A549 (cell line): Measurements from ENCODE around the gene ZNF438. TPM values are rescaled to one million over a fixed set of nuclear protein-coding genes. Genes with fewer than 3 reads are reported as not detected.
"Not testable (repeated sequence)": the region's sequence is repeated elsewhere in the genome, so short reads cannot be mapped to it uniquely, and the experiment has no call there.

Experiments
- ATAC-seq, 2 experiments: fragments of 200-7000 bp in 1 of 2; fragments of >200 bp in 1 of 2; cut with Nextera tagmentation in 1 of 2; cut with Tn5 transposase in 1 of 2; 3 replicates each; pipeline versions ENCODE4 v1.8.0 to v1.9.1; 2018 to 2020; ENCODE audit warnings: mild to moderate bottlenecking in 1 of 2, moderate library complexity in 1 of 2
- CTCF ChIA-PET: fragments of 300-600 bp; sonication (Branson Sonifier 250); formaldehyde crosslinking; extraction: SDS; loops from one replicate; lab custom pipeline; 2021; ENCODE audit warnings: antibody characterized with exemption, inconsistent platforms; lab: Yijun Ruan, JAX
- POLR2A ChIA-PET: fragments of 350-600 bp; formaldehyde crosslinking; extraction: SDS; loops from one replicate; lab custom pipeline; 2021; ENCODE audit warnings: antibody characterized with exemption, inconsistent platforms; lab: Yijun Ruan, JAX
- DNase-seq, 2 experiments: peaks; one replicate each; pipeline versions ENCODE4 v3.0.0 to v3.0.0-alpha.2; 2011 to 2016; ENCODE audit warnings: low read depth in 1 of 2, low spot score in 1 of 2
- FAIRE-seq: peaks from 2 replicates; lab custom pipeline; 2011; peaks lifted over from hg19 to GRCh38; lab: Jason Lieb, UNC
- H3K27ac ChIP-seq, 2 experiments: fragments of >200 bp; sonication (Bioruptor Twin); formaldehyde crosslinking; 3 replicates each; pipeline ENCODE4 v1.5.1; 2016 to 2017
- H3K4me1 ChIP-seq: fragments of >200 bp; sonication (Bioruptor Twin); formaldehyde crosslinking; 3 replicates; pipeline ENCODE4 v1.6.1; 2016
- H3K4me2 ChIP-seq: fragments of >200 bp; sonication (Bioruptor Twin); formaldehyde crosslinking; 3 replicates; pipeline ENCODE4 v1.6.1; 2016
- H3K4me3 ChIP-seq: fragments of >200 bp; sonication (Bioruptor Twin); formaldehyde crosslinking; 3 replicates; pipeline ENCODE4 v1.5.1; 2016
- H3K9me3 ChIP-seq: fragments of >200 bp; sonication (Bioruptor Twin); formaldehyde crosslinking; 3 replicates; pipeline ENCODE4 v1.6.1; 2016
- BCL3 ChIP-seq: fragments of >200 bp; sonication (Bioruptor Twin); formaldehyde crosslinking; IDR thresholded peaks from 3 replicates; pipeline ENCODE4 v1.6.1; 2016
- CBX2 ChIP-seq: fragments of 200-600 bp; sonication (generic); IDR thresholded peaks from 2 replicates; pipeline ENCODE4 v1.6.1; 2016; ENCODE audit warnings: low read depth, mild to moderate bottlenecking, borderline replicate concordance
- CBX8 ChIP-seq: fragments of 200-600 bp; sonication (generic); IDR thresholded peaks from 2 replicates; pipeline ENCODE4 v1.6.1; 2016
- CEBPB ChIP-seq, 2 experiments: fragments of >200 bp in 1 of 2; sonication (Bioruptor Twin) in 1 of 2; formaldehyde crosslinking in 1 of 2; IDR thresholded peaks; 2 replicates each; pipeline ENCODE4 v1.6.1; 2012 to 2016
- CHD2 ChIP-seq: fragments of 150-350 bp; IDR thresholded peaks from 2 replicates; pipeline ENCODE4 v1.6.1; 2014; ENCODE audit warnings: low read length; ENCODE audit not compliant: partially characterized antibody
- EHMT2 ChIP-seq: fragments of 200-600 bp; sonication (generic); IDR thresholded peaks from 2 replicates; pipeline ENCODE4 v1.6.1; 2016; ENCODE audit warnings: antibody characterized with exemption, low read depth, mild to moderate bottlenecking, moderate library complexity
- FOSB ChIP-seq: fragments of 250-450 bp; sonication (Bioruptor Pico); IDR thresholded peaks from 2 replicates; pipeline ENCODE4 v1.5.0; 2020; ENCODE audit warnings: mild to moderate bottlenecking, moderate library complexity
- FOXS1 ChIP-seq: fragments of 250-450 bp; sonication (Bioruptor Pico); IDR thresholded peaks from 2 replicates; pipeline ENCODE4 v1.5.0; 2020; ENCODE audit warnings: mild to moderate bottlenecking, moderate library complexity
- HES2 ChIP-seq: fragments of >200 bp; sonication (Bioruptor Twin); formaldehyde crosslinking; IDR thresholded peaks from 2 replicates; pipeline ENCODE4 v1.6.1; 2016
- HMGXB4 ChIP-seq: fragments of 250-450 bp; sonication (Bioruptor Pico); IDR thresholded peaks from 2 replicates; pipeline ENCODE4 v1.5.0; 2021; ENCODE audit warnings: mild to moderate bottlenecking, moderate library complexity, borderline replicate concordance
- JUN ChIP-seq, 2 experiments: fragments of >200 bp; sonication (Bioruptor Twin); formaldehyde crosslinking; IDR thresholded peaks; 2 replicates in 1 of 2; 3 replicates in 1 of 2; pipeline ENCODE4 v1.6.1; 2016 to 2017
- JUNB ChIP-seq: fragments of >200 bp; sonication (Bioruptor Twin); formaldehyde crosslinking; IDR thresholded peaks from 2 replicates; pipeline ENCODE4 v1.6.1; 2016
- MAFK ChIP-seq: fragments of 450-650 bp; IDR thresholded peaks from 2 replicates; pipeline ENCODE4 v1.6.1; 2014; ENCODE audit not compliant: partially characterized antibody
- MAZ ChIP-seq: fragments of 150-350 bp; IDR thresholded peaks from 2 replicates; pipeline ENCODE4 v1.6.1; 2014; ENCODE audit warnings: antibody characterized with exemption, low read depth, low read length, borderline replicate concordance
- MYC ChIP-seq: IDR thresholded peaks from 2 replicates; pipeline ENCODE4 v1.6.1; 2012; ENCODE audit warnings: mild to moderate bottlenecking, inconsistent platforms, low read length, improper control_type of control experiment, borderline replicate concordance
- NFE2L2 ChIP-seq: fragments of 150-350 bp; conservative IDR thresholded peaks from 2 replicates; pipeline ENCODE4 v1.6.1; 2014; ENCODE audit warnings: low read length
- NPAS2 ChIP-seq: fragments of 250-450 bp; sonication (Bioruptor Pico); IDR thresholded peaks from 2 replicates; pipeline ENCODE4 v1.8.0; 2022; ENCODE audit warnings: mild to moderate bottlenecking, moderate library complexity, borderline replicate concordance
- POLR2A ChIP-seq: IDR thresholded peaks from 2 replicates; pipeline ENCODE4 v1.6.1; 2012; ENCODE audit warnings: mild to moderate bottlenecking, low read length
- POLR2AphosphoS2 ChIP-seq: conservative IDR thresholded peaks from 2 replicates; pipeline ENCODE4 v1.6.1; 2012; ENCODE audit warnings: low read length, improper control_type of control experiment, inconsistent platforms
- RARB ChIP-seq: fragments of 250-450 bp; sonication (Bioruptor Pico); IDR thresholded peaks from 2 replicates; pipeline ENCODE4 v1.8.0; 2021; ENCODE audit warnings: mild to moderate bottlenecking, moderate library complexity
- TP53 ChIP-seq: fragments of 250-450 bp; sonication (Bioruptor Pico); IDR thresholded peaks from 2 replicates; pipeline ENCODE4 v1.5.0; 2021; ENCODE audit warnings: mild to moderate bottlenecking, moderate library complexity
- ZNF302 ChIP-seq: fragments of 250-450 bp; sonication (Bioruptor Pico); IDR thresholded peaks from 2 replicates; pipeline ENCODE4 v1.9.0; 2021; ENCODE audit warnings: inconsistent platforms, mild to moderate bottlenecking, moderate library complexity
- WGBS: methylation state at CpG from one replicate; pipeline ENCODE4 v1.1.6; 2017; ENCODE audit errors: missing lambda C conversion rate; 5-methylcytosine and 5-hydroxymethylcytosine counted together
- polyA plus RNA-seq, 4 experiments: library from polyadenylated mRNA; depleted of rRNA in 3 of 4; stranded (reverse); fragments of >200 nt; fragmentation: RNase III in 1 of 4; extraction: RNeasy Plus Mini Kit Qiagen cat#74134 plus additional on column Dnase treatment in 1 of 4; gene quantifications; 2 replicates in 3 of 4; 3 replicates in 1 of 4; pipeline ENCODE4 v1.2.3, GENCODE V29; 2011 to 2017
- TF ChIP-seq, protein P1 (sequence below): fragments of 150-350 bp; IDR thresholded peaks from 2 replicates; pipeline ENCODE4 v1.6.1; 2014; ENCODE audit warnings: low read depth, mild to moderate bottlenecking, low read length
- TF ChIP-seq, protein P2 (sequence below): IDR thresholded peaks from 2 replicates; pipeline ENCODE4 v1.6.1; 2012

Gene ZNF438
- polyA plus RNA-seq, 2 of the 4 experiments (the other 2 are of a cell fraction) = 2.2 to 4.5 TPM

- H3K4me1 ChIP-seq = peaks cover 5% of the 10 kb centered on the region; the same call in 1 of the 3 replicates
- FAIRE-seq (no peak), DNase-seq (no peak), ATAC-seq (no peak)
- CTCF ChIA-PET = interaction anchor here (1.4 kb wide), 2 partner anchors 11 to 20 kb away, joined by 3 read pairs; no protein-coding TSS in a partner anchor
- no peak overlapping the region for H3K4me2 ChIP-seq
- TF ChIP-seq MYC (no peak), HES2 (no peak), TP53 (CRISPR knock-in tag) (no peak), CBX2 (no peak), JUNB (no peak), RARB (no peak), CBX8 (no peak), POLR2A (no peak), POLR2AphosphoS2 (no peak), CEBPB (IDR thresholded peaks at IDR 0.05) (no peak), MAZ (no peak), NPAS2 (CRISPR knock-in tag) (no peak), FOXS1 (CRISPR knock-in tag) (no peak), JUN (IDR thresholded peaks at IDR 0.05) (no peak), CHD2 (no peak), MAFK (no peak), FOSB (no peak)
- TF ChIP-seq, protein P1, sequence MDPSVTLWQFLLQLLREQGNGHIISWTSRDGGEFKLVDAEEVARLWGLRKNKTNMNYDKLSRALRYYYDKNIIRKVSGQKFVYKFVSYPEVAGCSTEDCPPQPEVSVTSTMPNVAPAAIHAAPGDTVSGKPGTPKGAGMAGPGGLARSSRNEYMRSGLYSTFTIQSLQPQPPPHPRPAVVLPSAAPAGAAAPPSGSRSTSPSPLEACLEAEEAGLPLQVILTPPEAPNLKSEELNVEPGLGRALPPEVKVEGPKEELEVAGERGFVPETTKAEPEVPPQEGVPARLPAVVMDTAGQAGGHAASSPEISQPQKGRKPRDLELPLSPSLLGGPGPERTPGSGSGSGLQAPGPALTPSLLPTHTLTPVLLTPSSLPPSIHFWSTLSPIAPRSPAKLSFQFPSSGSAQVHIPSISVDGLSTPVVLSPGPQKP = no peak
- TF ChIP-seq, protein P2, sequence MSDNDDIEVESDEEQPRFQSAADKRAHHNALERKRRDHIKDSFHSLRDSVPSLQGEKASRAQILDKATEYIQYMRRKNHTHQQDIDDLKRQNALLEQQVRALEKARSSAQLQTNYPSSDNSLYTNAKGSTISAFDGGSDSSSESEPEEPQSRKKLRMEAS = no peak
- no peak overlapping the region for H3K27ac ChIP-seq
- no peak overlapping the region for H3K4me3 ChIP-seq
- 63% methylated on average over 2 of the region's 2 CpGs for WGBS
- no peaks in the 10 kb centered on the region for H3K9me3 ChIP-seq
- POLR2A ChIA-PET = no interaction called here
Measured at GRCh38 chr10:31028081-31028480, 3.6 kb downstream of the ZNF438 start.

DNA sequence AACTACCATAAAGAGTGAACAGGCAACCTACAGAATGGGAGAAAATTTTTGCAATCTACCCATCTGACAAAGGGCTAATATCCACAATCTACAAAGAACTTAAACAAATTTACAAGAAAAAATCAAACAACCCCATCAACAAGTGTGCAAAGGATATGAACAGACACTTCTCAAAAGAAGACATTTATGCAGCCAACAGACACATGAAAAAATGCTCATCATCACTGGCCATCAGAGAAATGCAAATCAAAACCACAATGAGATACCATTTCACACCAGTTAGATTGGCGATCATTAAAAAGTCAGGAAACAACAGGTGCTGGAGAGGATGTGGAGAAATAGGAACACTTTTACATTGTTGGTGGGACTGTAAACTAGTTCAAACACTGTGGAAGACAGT lies 5.4 kb downstream of the ZNF438 start:
- H3K4me3 ChIP-seq, H3K27ac ChIP-seq, DNase-seq, CTCF ChIA-PET, POLR2A ChIA-PET, H3K4me2 ChIP-seq, FAIRE-seq, H3K4me1 ChIP-seq, ATAC-seq, H3K9me3 ChIP-seq: not testable (repeated sequence)
- 100% methylated on average over 1 of the region's 1 CpG for WGBS

GRCh38 chr10:31025142-31025541 lies 6.5 kb downstream of the ZNF438 start:
- CTCF ChIA-PET = interaction anchor here (0.6 kb wide), 1 partner anchor 70 kb away, joined by 3 read pairs; no protein-coding TSS in a partner anchor
- TF ChIP-seq ZNF302 (CRISPR knock-in tag) = no peak
- no peak for TF ChIP-seq HES2
- TF ChIP-seq CBX2 = no peak
- TF ChIP-seq NFE2L2 = no peak
- no peak for TF ChIP-seq BCL3
- TF ChIP-seq HMGXB4 (CRISPR knock-in tag) = no peak
- no peak for TF ChIP-seq EHMT2

More at GRCh38 chr10:31025142-31025541, 6.5 kb downstream of the ZNF438 start:
- FAIRE-seq (no peak), ATAC-seq (no peak), DNase-seq (no peak)
- Histone ChIP-seq H3K9me3 (no peaks in the 10 kb centered on the region), H3K4me3 (no peak overlapping the region), H3K4me2 (no peak overlapping the region), H3K27ac (no peak overlapping the region), H3K4me1 (no peaks in the 10 kb centered on the region)
- POLR2A ChIA-PET = no interaction called here
